Muscle of arm (tissue), 12 donors: ENCODE measurements around the gene SPCS2. TPM values are rescaled to one million over a fixed set of nuclear protein-coding genes. Genes with fewer than 3 reads are reported as not detected.
"Not testable (repeated sequence)": the region's sequence is repeated elsewhere in the genome, so short reads cannot be mapped to it uniquely, and the experiment has no call there.

Source experiments
- DNase-seq: peaks from one replicate; pipeline ENCODE4 v3.0.0-alpha.2; 2013
- polyA plus RNA-seq, 12 donors: library from polyadenylated mRNA; unstranded; fragments of 120-200 nt; gene quantifications; one replicate each; pipeline ENCODE4 v1.2.1, GENCODE V29; 2013; ENCODE audit not compliant: insufficient read length in 12 of 12

Gene SPCS2
- polyA plus RNA-seq, 12 donors: 73.8 to 117 (median 97.7) TPM; not detected in 1

DNA sequence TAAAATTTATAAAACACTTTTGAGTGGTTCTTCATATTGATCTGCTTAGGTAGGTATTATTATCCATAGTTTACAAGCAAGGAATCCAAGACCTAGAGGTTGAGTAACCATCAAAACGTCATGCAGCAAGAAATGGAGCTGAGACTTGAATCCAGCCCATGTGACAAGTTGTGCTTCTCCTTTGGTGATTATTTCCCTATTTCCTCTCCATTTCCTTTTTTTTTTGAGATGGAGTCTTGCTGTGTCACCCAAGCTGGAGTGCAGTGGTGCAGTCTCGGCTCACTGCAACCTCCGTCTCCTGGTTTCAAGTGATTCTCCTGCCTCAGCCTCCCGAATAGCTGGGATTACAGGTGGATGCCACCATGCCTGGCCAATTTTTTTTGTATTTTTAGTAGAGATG, 41.1 kb downstream of the SPCS2 start:
- not testable (repeated sequence) for DNase-seq

DNA sequence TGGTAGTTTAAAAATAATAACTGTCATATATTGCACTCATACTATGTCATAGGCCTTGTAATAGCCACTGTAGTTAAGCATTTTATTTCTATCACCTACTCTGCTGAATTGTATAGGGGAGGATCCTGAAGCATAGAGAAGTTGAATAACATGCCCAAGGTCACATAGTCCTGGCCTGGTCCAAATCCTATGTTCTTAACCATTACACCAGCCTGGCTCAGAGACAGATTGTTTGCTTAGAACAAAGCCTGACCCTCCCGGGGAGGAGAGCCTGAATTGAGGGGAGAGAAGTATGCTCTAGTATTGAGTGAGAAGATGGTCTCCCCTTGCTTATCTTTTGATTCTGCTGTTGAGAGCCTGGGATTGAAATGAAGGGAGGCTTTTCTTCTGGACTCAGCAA, 41.9 kb downstream of the SPCS2 start:
- DNase-seq: no peak

DNA sequence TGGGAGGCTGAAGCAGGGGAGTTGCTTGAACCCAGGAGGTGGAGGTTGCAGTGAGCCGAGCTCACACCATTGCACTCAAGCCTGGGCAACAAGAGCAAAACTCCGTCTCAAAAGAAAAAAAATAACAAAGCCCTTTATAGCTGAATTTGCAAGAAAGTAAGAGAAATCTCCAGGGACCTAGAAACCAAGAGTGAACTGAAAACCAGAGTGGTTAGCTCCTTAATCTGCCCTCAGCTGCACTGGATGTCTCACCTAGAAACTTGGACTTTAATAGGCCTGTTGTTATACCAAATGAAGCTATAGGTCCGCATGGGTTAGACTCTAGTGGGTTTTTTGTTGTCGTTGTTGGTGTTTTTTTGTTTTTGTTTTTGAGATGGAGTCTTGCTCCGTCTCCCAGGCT, 43.8 kb downstream of the SPCS2 start:
- DNase-seq: no peak

DNA sequence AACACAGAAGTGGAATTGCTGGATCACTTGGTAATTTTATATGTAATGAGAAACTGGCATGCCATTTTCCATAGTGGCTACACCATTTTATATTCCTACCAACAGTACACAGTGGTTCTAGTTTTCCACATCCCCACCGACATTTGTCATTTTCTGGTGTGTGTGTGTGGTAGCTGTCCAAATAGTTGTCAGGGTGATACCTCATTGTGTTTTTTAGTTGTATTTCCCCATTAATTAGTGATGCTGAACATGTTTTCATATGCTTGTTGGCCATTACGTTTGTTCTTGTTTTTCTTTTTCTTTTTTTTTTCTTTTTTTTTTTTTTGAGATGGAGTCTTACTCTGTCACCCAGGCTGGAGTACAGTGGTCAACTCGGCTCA, 51.9 kb downstream of the SPCS2 start:
- DNase-seq: no peak

DNA sequence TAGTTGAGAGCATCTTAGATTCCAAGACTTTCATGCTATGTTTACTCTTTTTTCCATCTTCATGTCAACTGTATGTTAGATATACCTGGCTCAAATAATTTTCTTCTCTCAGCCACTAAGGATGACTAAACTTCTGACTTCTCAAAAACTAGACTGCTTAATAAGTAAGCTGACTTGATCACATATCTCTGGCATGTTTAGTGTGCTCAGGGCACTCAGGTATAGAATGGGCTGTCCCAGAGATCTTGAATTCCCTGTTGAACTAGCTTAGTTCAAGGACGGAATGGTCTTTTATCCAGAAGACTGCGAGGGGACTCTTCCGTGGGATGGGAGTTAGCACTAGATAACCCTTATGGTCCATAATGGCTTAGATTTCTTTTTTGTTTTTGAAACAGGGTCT, 52.6 kb downstream of the SPCS2 start:
- no peak for DNase-seq

DNA sequence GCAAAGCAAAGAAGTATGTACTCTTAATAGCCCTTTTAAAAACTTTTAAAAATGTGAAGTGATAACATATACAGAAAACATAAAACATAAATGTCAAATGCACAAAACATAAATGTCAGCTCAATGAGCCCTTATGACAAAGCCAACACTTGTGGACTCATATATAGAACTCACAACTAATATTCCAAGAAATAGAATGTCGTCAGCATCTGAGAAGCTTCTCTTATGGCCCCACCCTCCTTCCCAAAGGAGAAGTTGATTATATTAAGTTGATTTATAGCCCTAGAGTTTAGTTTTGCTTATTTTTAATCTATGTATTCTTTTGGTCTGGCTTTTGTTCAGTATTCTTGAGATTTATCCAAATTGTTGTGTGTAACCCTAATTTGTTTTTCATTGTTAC, 53.5 kb downstream of the SPCS2 start:
- no peak for DNase-seq

DNA sequence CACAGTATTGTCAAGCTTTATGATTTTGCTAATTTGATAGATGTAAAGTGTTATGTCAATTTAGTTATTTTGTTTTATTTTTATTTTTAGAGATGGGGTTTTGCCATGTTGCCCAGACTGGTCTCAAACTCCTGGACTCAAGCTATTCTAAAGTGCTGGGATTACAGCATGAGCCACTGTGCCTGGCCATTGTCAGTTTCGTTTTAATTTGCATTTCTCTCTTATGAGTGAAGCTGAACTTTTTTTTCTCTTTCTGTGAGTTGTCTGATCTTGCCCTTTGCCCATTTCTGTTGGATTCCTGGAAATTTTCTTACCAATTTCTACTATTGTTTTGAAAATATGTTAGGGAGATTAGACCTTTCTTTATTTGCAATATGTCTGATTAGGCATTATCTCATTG, 55.1 kb downstream of the SPCS2 start:
- DNase-seq: no peak

DNA sequence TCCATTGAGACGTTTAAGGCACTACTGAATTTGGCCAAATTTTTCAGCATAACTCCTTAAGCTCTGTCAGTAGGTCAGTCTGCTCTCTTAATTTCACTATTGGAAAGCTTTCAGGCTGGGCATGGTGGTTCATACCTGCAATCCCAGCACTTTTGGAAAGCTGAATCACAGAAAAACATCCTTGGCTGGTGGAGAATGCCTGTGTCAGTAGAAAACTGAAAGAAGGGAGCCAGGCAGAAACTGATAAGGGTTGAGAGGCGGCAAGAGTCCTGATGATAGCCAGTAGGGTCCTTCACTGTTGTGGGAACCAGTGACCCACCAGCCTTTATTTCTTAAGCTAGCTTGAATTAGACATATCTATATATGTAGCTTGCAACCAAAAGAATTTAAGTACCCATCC, 62.3 kb downstream of the SPCS2 start:
- no peak for DNase-seq

DNA sequence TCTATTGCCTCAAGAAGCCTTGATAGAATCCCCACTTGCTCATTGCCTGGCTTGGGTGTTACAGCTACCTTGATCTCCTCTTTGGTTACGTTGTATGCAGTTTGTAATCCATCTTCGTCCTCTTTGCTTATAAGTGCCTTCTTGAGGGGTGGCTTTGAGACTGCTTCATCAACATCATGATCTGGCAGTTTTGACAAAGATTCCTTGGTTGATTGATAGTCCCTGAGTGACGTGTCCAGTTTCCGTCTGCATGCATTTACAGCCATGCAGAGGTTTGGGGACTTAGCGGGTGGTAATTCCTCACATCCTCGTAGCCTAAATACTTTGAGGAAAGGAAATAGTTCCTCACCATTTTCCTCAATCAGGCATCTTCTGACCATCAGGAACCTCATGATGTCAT, 62.8 kb downstream of the SPCS2 start:
- no peak for DNase-seq

DNA sequence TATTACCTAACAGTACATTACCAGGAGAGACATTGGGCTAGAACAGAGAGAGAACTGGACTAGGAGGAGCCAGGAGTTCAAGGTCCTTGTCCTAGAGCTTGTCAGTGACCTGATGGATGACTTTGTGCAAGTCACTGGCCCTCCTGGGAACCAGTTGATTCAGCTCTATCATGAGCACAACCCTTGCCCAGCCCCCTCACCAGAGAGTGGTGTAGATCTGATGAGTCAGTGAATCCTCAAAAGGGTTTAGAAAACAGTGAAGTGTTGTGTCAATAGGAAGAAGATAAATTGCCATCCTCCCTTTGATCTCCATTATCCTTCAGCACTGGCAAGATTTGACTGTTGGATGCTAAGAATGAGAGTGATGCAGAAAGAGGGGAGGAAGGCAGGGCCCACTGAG, 64.0 kb downstream of the SPCS2 start:
- no peak for DNase-seq

DNA sequence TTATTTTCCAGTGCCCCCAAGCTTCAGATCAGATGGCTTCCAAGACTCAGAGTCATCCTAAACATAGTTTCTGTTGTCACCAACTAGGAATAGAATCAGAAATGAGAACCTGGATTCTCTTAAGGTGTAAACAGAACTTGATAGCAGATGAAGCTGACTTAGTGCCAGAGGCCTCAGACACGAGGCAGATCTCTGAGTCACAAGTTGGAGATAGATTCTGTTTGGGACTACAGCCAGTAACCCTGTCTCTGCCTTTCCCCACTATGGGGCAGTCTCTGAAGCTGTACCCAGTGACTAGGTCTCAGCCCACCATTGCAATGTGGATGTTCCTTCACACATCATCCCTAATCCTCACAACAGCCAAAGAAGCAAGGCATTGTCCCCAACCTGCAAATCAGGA, 65.1 kb downstream of the SPCS2 start:
- DNase-seq: peak; percentile 24

DNA sequence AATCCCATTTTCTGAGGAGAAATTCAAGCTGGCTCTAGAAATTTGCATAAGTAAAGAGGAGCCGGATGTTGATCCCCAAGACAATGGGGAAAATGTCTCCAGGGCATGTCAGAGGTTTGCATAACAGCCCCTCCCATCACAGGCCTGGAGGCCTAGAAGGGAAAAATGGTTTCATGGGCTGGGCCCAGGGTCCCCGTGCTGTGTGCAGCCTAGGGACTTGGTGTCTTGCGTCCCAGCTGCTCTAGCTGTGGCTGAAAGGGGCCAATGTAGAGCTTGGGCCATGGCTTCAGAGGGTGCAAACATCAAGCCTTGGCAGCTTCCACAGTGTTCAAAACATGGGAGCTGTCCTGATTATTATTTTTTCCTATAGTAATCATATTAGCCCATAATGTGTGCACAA, 70.1 kb downstream of the SPCS2 start:
- DNase-seq: not testable (repeated sequence)

DNA sequence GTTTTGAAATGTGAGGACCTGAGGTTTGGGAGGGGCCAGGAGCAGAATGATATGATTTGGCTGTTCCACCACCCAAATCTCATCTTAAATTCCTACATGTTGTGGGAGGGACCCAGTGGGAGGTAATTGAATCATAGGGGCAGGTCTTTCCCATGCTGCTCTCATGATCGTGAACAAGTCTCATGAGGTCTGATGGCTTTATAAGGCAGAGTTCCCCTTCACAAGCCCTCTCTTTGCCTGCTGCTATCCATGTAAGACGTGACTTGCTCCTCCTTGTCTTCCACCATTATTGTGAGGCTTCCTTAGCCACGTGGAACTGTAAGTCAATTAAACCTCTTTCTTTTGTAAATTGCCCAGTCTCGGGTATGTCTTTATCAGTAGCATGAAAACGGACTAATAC, 71.3 kb downstream of the SPCS2 start:
- DNase-seq: not testable (repeated sequence)

DNA sequence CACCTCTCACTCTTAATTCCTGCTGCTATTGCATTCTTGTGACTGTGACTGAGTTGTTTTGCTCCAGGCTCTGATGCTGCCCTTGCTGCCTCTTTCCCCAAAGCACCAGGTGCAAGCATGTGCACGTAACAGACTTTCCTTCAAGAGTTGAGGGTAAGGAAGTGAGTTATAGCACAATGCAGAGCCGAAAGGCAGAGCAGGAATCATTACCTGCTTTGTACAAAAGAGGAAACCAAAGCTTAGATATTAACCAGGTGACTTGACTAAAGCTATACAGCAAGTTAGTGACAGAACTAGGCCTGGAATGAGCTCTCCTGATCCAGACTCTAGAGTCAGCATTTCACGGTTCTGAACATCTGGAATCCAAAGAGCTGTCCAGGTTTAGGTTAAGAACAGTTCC, 73.2 kb downstream of the SPCS2 start:
- DNase-seq: no peak

DNA sequence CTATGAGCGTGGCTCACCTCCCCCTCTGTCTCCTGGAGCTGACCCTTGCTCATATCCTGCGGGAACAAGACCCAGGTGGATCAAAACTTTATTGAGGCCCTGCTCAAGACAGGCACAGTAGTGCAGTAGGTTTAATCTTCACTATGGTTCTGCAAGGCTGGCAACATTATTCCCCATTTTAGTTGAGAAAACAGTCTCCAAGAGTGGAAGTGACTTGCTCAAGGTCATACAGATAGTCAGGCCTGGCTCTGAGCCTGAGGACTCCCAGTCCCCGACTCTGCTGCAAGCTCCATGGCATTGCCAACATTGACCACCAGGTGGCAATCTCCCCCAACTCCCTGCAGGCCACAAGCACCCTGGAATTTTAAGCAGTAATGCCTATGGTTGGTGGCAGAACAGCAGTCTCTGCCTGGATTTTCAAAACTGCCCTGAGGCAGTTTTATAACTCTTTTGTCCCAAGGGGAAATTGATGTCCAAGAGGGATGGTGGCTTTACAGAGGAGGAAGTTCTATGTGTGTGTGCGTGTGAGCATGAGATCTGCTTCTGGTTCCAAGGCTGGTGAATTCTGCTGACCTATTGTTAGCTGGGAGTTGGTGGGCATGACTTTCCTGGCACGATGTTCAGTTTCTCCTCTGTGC, 73.8 kb downstream of the SPCS2 start:
- DNase-seq: peak; percentile 66

DNA sequence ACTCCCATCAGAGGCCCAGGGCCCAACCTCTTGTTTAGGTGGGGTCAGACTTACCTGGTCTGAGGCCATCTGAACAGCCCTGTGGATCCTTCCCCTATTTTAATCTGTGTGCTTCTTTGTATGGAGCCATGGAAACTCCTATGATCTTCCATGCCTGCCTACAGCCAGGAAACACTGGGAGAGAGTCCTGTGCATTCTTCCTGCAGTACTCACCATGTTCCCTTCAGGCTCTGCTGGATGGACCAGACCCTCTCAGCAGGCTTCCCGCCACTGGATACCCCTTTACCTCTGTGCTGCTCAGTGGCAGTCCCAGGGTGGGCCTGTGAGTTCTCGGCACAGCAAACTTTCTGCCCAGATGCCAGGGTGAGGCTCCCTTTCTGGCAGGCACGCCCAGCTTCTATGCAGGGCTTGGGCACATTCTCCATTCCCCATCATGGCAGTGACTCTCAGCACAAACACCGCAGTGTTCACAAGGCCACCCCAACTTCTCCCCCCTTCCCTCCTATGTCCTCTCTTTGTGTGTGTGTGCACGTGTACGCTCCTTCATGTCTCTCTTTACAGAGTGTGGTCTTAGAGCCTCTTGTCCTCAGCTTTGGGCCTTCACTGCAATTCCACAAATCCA, 74.5 kb downstream of the SPCS2 start:
- no peak for DNase-seq

DNA sequence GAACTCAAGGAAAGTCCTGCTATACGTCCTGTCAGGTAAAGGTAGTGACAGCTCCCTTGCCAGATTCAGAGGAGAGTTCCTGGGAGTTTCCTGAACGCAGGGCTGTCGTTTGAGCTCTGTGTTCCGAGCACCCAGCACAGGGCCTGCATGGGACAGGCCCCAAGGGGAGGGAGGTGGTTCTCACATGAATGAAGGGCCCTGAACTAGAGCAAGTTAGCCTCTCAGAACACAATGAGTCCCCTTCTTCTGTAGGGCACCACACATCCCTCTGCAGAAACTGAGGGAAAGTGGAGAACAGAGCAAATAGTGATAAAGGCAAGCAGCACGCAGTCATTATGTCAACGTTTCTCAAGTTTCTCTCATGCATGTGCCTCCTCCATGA, 75.0 kb downstream of the SPCS2 start:
- no peak for DNase-seq

DNA sequence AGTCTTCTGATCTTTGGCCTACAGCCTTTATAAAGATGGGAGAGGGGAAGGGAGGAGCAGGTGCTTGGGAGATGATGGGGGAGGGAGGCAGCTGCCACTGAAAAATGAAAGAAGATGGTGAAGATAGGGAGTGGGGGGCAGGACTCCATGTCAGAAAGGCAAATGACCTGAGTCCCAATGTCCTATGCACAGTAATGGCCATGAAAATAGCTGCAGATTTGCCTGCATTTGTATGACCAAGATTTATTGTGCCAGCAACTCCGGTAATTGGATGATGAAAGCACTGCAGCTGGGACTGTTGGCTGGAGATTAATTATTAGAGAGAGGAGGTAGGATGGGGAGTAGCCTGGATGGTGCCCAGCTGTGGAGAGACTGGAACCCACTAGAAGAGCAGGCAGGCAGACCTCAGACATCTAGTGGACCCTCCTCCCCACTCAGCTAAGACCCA, 75.7 kb downstream of the SPCS2 start:
- DNase-seq: no peak

DNA sequence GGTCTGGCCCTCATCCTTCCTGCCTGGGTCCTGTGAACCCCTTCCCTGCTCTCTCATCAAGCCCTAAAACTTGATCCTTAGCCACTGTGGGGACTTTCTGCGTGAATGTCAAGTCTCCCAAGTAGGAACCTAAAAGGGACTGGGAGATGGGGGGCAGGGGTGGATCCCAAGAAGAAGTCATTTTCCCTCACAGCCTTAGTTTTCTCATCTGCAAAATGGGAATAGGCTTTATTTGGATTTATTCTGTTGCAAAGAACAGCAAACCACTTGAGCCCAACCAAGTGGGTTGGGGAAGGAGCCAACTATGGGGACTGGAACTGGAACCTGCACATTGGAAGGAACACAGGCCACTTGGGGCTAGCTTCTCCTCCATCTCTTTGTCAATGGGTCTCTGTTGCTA, 76.5 kb downstream of the SPCS2 start:
- DNase-seq: no peak

DNA sequence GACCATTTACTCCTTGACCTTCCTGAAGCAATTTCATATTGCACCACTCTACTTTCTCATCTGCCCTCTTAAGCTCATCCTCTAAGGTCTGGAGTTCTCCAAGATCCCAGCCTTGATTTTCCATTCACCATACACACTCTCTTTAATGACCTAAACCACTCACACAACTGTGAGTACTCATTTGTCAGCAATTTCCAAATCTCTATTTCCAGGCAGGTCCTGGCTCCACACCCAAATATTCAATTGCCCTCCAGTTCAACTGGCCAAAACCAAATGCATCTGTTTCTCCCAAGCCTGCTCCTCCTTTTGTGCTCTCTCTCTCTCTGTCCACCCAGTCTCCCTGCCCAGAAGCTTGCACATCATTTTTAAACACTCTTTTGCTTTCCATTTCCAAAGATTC, 79.3 kb downstream of the SPCS2 start:
- DNase-seq: no peak
